ENCODE measurements around the gene MYO3B. TPM values are rescaled to one million over a fixed set of nuclear protein-coding genes. Genes with fewer than 3 reads are reported as not detected.

Gene MYO3B
- total and polyA plus RNA-seq, 2 donors from 2014 or later = 3.5 to 6.4 TPM

- no peaks in the 10 kb centered on the region for H3K36me3 ChIP-seq (ENCODE audit: control insufficient read depth in 2 of 3, insufficient read depth in 3 of 3, low read length in 3 of 3)
- H3K27me3 ChIP-seq (ENCODE audit: control insufficient read depth, insufficient read depth, low read length) = no peaks in the 10 kb centered on the region
- no peak for TF ChIP-seq CTCF (IDR thresholded peaks at IDR 0.05; ENCODE audit: borderline replicate concordance, extremely low read depth, insufficient read depth)
- intact Hi-C loops (cut with DNase I) = no loop called here
- peaks cover 0 to 2% (median 0%) of the 10 kb centered on the region in 3 donors for H3K4me1 ChIP-seq (ENCODE audit: control insufficient read depth in 2 of 3, insufficient read depth in 2 of 3, low read depth in 1 of 3, low read length in 3 of 3)
- FAIRE-seq = no peak
- no peak for DNase-seq
- no peaks in the 10 kb centered on the region for H3K9me3 ChIP-seq (ENCODE audit: control insufficient read depth in 2 of 3, insufficient read depth in 1 of 3, low read length in 3 of 3)
- H3K9ac ChIP-seq (ENCODE audit: low read length in 3 of 3) = no peak overlapping the region
- no peak overlapping the region for H3K27ac ChIP-seq (ENCODE audit: low read depth in 2 of 2, low read length in 2 of 2)
- H3K4me3 ChIP-seq (ENCODE audit: low read length in 3 of 3) = no peak overlapping the region
These were observed 286.3 kb downstream of the MYO3B start for GRCh38 chr2:170464268-170464667.

GRCh38 chr2:170465241-170465640 lies 287.3 kb downstream of the MYO3B start:
- Histone ChIP-seq H3K27me3 (ENCODE audit: control insufficient read depth, insufficient read depth, low read length) (no peaks in the 10 kb centered on the region), H3K9me3 (ENCODE audit: control insufficient read depth in 2 of 3, insufficient read depth in 1 of 3, low read length in 3 of 3) (no peaks in the 10 kb centered on the region), H3K4me3 (ENCODE audit: low read length in 3 of 3) (no peak overlapping the region), H3K27ac (ENCODE audit: low read depth in 2 of 2, low read length in 2 of 2) (no peak overlapping the region), H3K4me1 (ENCODE audit: control insufficient read depth in 2 of 3, insufficient read depth in 2 of 3, low read depth in 1 of 3, low read length in 3 of 3) (peaks cover 0 to 2% (median 0%) of the 10 kb centered on the region in 3 donors), H3K36me3 (ENCODE audit: control insufficient read depth in 2 of 3, insufficient read depth in 3 of 3, low read length in 3 of 3) (no peaks in the 10 kb centered on the region), H3K9ac (ENCODE audit: low read length in 3 of 3) (no peak overlapping the region)
- DNase-seq = no peak
- intact Hi-C loops (cut with DNase I) = no loop called here
- no peak for TF ChIP-seq CTCF (IDR thresholded peaks at IDR 0.05; ENCODE audit: borderline replicate concordance, extremely low read depth, insufficient read depth)
- no peak for FAIRE-seq

DNA sequence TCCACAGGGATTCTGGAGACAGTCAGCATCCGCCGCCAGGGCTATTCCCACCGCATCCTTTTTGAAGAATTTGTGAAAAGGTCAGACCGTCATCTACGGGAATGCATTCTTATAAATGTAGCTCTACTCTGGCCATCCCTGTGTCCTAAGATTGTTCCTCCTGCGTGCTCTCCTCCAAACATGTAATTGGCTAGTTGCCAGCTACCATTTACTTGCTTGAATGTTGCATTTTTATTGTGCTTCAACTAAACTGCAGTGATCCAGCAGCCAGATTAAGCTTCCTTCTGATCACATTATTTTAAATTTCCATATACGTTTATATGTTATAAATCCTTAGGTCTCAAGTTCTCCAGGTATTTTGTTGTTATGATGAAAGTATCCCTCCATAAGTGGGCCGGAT lies 288.7 kb downstream of the MYO3B start:
- no peak for DNase-seq
- Histone ChIP-seq H3K27ac (ENCODE audit: low read depth in 2 of 2, low read length in 2 of 2) (no peak overlapping the region), H3K4me3 (ENCODE audit: low read length in 3 of 3) (no peak overlapping the region), H3K36me3 (ENCODE audit: control insufficient read depth in 2 of 3, insufficient read depth in 3 of 3, low read length in 3 of 3) (no peaks in the 10 kb centered on the region), H3K9ac (ENCODE audit: low read length in 3 of 3) (no peak overlapping the region), H3K4me1 (ENCODE audit: control insufficient read depth in 2 of 3, insufficient read depth in 2 of 3, low read depth in 1 of 3, low read length in 3 of 3) (peaks cover 0 to 2% (median 0%) of the 10 kb centered on the region in 3 donors), H3K27me3 (ENCODE audit: control insufficient read depth, insufficient read depth, low read length) (no peaks in the 10 kb centered on the region), H3K9me3 (ENCODE audit: control insufficient read depth in 2 of 3, insufficient read depth in 1 of 3, low read length in 3 of 3) (no peaks in the 10 kb centered on the region)
- intact Hi-C loops (cut with DNase I) = no loop called here
- no peak for TF ChIP-seq CTCF (IDR thresholded peaks at IDR 0.05; ENCODE audit: borderline replicate concordance, extremely low read depth, insufficient read depth)
- FAIRE-seq = no peak
